GM19240 (cell line): ENCODE results near the gene ARPC4.

Source experiments
- DNase-seq: peaks from one replicate; pipeline ENCODE4 v3.0.0; 2011; ENCODE audit warnings: low spot score; ENCODE audit not compliant: insufficient read length

Gene ARPC4

DNA sequence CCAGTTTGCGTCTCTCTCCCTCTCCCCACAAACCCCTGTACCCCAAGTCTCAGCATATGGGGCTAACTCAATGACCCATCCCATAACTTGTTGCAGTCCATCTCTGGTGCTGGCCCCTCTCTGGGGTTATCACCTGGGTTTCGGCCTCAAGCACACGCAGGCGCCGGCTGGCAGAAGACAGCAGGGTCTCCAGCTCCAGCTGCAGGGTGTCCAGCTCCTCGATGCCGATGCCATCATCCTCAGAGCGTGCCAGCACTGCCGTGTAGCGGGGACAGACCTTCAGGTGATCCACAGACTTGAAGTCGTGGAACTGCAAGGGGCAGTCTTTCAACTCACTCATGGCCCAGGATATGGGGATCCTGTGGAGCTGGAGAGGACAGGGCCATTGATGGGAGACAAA lies 1.8 kb upstream of the ARPC4 start:
- DNase-seq, result no peak

DNA sequence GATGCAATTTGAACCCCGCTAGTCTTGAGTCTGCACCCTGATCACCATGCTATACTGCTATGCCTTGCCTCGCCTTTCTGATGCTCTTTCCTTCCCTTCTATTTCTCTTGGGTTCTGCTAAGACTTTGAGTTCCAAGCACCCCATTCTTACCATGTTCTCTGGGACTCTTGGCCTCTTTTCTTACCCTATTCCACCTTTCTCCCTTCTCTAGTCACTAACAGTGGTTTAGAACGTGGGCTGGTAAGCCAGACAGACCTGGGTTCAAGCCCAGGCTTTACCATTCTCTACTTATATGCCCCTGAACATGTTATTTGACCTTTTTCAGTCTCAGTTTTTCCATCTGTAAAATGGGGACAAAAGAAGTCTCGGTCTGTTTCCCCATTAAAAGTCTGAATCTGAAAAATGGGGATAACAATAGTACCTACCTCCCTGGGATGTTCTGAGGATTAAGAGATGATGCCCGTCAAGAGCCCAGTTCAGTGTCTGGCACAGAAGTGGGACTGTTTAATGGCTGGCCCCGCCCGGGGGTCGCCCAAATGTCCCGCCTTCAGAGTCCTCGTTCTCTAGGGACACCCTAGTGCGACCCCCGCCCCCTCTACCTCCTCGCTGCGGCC lies 985 bp upstream of the ARPC4 start:
- no peak for DNase-seq

DNA sequence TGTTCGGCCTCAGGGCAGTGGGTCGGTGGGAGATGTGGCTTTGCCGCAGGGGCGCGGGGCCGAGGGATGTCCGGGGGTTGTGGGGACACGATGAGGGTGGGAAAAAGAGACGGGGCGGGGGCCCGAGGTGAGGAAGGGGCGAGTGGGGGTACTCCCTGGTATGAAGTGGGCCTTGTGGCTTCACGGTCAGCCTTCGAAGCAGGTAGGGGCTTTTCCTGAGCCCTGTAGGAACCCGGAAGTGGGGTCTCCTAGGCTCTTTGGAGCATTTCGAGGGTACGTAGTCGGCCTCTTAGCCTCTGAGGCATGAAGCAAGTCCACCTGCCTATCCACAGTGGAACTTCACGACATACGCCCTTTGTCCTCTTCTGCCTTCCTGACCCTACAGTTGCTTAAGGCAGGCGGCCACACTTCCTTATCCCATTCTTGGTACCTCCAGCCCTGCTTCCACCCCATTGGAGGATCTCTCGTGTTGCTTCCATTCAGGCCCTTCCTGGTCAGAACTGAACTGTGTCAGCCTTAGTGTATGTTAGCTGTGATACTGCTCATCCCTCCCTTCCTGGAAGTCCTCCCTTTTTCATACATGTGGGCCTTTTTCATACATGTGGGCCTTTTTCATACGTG lies 389 bp downstream of the ARPC4 start:
- DNase-seq, result no peak

DNA sequence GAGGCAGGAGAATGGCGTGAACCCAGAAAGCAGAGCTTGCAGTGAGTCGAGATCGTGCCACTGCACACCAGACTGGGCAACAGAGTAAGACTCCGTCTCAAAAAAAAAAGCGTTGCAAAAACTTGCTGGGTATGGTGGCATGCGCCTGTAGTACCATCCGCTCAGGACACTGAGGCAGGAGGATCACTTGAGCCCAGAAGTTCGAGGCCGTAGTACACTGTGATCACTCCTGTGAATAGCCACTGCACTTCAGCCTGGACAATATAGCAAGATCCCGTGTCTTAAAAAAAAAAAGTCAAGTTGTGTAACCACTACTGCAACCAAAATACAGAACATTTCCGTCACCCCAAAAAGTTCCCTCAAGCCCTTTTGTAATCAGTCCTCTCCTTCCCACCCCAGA lies 1.5 kb downstream of the ARPC4 start:
- DNase-seq, result no peak

DNA sequence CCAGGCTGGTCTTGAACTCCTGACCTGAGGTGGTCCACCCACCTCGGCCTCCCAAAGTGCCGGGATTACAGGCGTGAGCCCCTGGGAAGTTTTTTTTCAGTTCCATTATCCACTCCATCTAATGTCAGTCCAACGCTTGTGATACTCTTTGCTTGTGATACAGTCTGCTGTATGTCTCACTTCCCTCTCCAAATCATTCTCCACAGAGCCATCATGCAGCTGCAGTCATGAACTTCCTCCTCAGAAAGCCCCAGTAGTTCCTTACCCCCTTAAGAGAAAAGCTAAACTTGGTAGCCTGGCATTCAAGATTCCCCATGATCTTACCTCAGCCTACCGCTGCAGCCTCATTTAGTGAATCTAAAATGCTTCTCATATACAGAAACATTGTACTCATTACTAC lies 2.3 kb downstream of the ARPC4 start:
- no peak for DNase-seq

DNA sequence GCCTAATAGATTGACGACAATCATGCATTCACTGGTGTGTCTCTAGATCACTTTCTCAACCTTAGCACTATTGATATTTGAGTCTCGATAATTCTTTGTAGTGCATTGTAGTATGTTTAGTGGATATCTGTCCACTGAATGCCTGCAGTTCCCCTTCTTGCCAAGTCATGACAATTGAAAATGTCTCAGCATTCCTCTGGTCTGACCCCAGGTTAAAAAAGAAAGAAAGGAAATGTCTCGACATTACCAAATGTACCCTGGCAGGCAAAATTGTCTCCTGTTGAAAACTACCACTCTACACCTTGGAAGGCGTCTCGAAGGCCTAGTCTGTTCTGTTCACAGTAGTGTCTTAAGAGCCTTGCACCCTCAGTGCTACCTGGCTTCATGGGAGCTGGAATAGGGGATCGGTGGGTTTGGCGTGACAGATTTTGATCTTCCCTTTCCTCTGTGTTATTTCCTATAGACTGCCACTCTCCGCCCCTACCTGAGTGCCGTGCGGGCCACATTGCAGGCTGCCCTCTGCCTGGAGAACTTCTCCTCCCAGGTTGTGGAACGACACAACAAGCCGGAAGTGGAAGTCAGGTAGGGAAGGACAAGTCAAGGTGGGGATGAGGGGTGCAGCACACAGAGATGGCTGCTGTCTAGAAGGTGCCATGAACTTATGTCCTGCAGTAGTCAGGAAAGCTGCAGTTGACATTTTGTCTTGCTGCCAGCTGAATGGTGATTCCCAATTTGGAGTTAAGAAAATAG lies 4.5 kb downstream of the ARPC4 start:
- DNase-seq, result no peak

DNA sequence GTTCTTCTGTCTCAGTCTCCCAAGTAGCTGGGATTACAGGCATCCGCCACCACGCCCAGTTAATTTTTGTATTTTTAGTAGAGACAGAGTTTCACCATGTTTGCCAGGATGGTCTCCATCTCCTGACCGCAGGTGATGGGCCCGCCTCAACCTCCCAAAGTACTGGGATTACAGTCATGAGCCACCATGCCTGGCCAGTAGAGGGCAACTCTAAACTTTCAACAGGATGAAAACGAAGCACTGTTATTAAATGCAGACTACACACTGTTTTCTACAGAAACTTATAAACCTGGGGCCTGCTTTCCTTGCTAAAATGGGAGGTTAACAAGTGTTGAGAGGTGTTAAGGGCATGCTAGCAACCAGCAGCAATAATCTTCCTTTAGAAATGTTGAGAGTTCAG lies 7.6 kb downstream of the ARPC4 start:
- no peak for DNase-seq

DNA sequence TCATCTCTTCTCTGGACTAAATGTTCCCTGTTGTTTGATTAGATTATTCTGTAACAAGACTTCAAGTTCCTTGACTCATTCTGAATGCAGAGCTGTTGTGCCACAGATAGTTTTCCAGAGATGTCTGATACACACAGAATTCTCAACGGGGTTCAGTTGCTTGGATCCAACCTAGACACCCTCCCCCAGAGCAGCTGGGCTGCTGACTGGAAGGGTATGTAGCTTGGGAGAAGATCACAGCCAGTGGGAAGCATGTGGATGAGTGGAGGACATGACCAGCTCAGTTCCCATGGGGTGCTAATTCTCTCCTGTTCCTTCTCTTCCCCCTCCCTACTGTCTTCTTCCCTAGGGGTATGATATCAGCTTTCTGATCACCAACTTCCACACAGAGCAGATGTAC lies 10.6 kb downstream of the ARPC4 start:
- no peak for DNase-seq

DNA sequence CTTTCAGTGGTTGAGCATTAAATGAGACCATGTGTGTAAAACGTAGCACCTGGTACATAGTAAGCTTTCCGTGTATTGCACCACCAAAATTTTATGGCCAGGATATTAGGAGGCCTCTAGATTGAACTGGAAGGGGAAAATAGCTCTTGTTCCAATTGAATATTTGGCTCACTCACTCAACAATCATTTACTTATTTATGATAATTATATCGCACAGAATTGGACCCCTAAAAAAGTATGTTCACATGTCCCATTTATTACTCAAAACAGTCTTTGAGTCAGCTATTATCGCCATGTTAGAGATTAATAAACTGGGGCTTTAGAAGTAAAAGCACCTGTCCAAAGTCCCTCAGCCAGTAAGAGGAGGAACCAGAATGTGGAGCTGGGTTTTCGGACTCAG lies 12.1 kb downstream of the ARPC4 start:
- no peak for DNase-seq

DNA sequence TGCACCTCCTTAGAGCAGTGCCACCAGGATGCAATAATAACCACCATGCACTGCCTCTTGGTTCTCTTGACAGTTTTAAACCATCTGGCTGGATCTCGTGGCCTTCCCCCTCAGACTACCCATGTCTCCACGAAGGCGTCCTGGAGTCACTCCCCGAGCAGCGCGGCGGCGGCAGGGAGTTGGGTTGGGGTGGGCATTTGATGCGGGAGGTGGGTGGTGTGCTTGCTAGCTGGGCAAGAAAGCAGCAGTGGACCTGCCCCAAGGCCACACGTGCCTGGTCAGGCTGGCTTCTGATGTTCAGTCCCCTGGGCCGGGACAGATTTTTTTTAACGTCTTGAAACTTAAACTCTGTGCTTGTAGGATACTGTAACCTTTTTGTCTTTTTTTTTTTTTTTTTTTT lies 13.3 kb downstream of the ARPC4 start:
- no peak for DNase-seq

DNA sequence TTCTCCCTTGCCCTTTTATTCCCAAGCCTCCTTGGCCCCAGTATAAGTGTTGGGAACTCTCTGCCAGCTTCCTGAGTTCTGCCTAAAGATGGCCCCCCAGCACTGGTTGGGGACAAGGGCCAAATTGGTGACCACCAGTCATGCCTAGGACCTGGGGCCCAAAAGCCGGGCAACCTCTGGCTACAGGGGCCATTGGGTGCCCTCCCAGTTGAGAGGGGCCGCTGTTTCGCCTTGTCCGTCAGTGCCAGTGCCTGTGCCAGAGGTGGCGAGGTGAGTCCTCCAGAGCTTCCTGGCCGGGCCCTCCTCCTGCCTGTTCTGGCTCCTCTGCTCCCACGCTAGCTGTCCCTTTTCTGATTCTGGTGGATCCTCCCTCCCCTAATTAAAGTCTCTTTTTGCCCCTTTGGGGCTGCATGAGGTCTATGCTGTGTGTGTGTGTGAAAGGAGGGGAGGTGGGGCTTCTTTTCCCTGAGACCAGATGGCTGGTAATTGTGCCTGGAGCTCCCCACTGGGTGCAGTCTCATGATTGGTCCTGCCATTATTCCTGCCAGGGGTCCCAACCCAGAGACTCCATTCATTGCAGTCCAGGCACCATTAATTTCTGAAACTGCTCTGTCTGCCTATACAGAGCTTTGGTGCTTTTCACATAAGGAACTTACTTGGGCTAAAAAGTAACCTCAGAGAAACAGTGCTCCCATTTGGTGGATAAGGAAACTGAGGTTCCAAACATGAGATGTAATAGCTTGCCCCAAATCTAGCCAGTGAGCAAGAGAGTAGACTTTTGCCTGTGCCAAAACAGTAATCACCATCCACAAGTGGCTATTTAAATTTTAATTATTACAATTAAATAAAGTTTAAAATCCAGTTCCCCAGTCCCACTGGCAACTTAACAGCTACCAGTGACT lies 14.1 kb downstream of the ARPC4 start:
- DNase-seq, result no peak

DNA sequence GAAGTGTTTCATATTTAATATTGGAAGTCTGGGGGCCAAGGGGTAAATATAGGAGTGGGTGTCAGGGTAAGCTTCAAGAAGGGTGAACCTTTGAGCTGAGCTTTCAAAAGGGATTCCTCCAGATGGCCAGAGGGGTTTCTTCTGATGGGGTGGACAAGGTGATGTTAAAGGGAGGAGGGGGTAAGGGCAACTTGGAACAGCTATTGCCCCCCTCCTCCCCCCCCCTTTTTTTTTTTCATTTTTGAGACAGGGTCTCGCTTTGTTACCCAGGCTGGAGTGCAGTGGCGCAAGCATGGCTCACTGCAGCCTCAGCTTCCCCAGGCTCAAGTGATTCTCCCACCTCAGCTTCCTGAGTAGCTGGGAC lies 15.1 kb downstream of the ARPC4 start:
- no peak for DNase-seq

DNA sequence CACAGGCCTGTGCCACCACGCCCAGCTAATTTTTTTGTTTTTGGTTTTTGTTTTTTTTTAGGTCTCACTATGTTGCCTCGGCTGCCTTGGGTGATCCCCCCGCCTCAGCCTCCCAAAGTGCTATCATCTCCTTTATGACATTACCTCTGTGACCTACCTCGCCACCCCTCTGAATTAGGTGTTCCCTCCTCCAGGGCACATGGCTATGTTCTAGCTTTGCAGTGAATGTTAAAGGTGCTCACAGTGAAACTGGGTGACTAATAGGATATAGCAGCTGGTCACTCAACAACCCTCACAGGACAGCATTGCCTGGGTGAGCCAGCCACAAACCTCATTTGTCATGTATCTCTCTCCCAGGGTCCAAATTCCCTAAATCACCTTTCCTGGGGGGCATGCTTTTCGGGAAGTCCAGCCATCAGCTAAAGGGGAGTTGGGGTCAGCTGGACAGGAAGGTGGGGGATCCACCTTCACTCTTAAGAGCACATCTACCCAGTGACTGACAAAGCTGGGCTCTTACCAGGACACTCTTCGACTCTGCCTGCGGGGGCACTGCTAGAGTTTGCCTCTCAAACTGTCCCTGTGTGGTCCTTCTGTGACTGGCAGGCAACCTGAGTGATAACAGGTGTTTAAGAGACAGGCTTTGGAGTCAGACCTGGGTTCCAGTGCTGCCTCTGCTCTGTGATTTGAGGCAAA lies 15.6 kb downstream of the ARPC4 start:
- peak; percentile 38 for DNase-seq

DNA sequence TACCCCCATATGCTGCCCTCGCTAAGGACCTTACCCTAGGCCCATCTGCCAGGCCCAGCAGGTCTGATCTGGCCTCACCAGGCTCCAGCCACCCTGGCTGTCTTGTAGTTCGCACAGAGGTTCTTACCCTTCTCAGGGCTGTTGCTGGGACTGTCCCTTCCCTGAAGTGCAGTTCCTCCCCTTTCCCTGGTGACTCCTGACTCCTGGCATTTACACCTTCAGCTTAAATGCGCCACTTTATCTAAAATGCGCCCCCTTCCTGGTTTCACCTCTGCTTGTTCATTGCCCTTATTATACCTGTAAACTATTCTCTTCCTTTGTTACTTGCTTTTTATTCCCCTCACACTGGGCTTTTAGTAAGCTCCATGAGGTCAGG lies 16.3 kb downstream of the ARPC4 start:
- DNase-seq, result no peak

DNA sequence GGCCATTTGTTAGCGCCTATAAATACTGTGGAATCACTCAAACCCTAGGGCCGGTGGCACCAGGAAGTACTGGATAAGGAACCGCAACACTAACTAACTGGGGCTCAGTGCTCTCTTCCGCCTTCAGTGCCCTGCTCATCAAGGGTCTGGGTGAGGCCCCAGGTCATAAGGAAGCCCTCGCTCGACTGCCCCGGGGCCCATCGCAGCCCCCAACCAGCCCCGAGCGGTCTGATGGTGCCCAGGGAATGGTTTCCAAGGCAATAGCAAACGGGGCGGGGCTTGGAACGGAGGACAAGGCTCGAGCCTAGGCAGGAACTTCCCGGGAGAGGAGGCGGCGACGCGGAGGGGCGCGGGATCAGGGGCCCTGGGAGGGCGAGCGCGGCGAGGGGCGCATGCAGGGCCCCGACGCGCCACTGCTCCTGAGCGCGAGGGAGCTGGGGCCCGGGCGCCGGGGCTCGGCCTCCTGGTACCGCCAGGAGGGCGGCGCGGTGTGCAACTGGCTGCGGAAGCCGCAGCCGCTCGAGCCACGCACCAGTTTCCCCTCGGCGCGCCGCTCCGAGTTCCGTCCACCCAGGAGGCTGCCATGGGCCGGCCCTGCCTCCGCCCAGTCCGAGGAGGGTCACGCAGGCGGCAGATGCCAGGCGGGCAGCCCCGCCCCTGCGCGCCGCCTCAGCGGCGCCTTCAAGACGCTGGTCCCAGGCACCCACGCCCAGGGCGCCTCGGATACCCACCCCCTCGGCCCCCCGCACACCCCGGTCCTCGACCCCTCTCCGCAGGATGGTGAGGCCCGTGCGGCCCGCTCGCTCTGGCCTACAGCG lies 16.9 kb downstream of the ARPC4 start, which contains the start of gene TTLL3:
TTLL3 (plus strand) TSS at position 648 of the 818 bp plus-strand sequence. CDS start 400 bp downstream, outside the sequence.
- DNase-seq, result peak; percentile 39

DNA sequence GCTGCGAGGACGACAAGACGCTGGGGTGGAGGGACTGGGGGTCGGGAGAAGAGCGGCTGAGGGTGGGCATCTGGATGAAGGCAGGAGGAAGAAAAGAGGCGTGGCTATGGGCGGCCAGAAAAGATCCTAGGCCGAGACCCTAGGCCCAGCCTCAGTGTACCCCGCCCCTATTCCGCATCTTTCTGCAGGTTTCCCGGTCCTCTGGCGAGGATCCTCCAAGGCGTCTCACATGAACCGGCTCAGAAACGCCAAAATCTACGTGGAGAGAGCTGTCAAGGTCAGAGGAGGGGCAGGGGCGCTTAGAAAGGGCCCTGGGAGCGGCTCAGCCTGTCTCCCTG lies 17.5 kb downstream of the ARPC4 start:
- DNase-seq, result no peak

DNA sequence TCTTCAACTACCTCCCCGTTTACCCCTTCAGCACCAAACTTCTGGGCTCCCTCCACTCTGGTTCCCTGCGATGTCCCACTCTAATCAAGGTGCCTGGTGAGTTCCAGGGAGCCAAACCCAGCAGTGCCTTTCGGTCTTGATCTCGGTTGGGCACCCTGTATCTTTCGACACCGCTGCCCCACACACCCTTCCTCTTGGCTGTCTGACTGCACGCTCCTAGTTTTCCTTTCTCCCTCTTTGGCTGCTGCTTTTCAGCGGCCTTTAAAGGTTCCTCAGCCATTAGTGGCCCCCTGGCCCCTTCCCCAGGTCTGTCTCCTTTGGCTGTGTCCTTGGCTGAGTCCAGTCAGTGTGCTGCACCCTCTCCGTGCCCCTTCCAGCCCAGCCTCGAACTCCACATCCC lies 18.0 kb downstream of the ARPC4 start:
- no peak for DNase-seq

DNA sequence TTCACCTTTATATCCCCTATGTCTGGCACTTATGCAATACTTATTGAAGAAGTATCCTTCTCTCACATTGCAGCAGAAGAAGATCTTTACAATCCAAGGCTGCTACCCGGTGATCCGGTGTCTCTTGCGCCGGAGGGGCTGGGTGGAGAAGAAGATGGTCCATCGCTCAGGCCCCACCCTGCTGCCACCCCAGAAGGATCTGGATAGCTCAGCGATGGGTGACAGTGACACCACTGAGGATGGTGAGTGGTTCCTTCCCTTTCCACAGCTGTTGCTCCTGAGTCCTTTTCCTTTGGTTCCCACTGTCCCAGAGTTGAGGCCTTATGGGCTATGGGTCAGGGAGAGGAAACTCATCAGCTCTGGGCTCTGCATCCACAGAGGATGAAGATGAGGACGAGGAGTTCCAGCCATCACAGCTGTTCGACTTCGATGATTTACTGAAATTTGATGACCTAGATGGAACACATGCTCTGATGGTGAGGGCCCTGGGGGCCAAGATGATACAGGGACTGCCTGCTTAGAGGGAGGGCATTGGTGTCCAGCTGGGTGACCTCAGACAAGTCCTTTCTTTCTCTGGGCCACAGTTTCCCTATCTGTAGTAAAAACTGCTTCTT lies 20.1 kb downstream of the ARPC4 start:
- no peak for DNase-seq

DNA sequence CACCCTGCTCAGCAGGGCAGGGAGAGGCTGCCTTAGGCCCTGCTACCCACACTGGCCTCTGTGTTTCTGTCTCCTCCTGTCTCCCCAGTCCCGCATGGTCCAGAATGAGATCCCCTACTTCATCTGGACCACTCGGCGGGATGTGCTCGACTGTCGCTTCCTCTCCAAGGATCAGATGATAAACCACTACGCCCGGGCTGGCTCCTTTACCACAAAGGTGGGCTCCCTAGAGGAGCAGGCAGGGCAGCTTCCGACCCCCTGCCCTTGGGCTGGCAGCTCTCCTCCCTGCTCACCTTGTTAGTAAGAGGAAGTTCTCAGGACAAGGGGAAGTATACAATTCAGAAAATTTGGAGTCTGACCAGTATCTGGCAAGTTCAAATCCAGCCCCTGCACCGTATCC lies 23.1 kb downstream of the ARPC4 start:
- DNase-seq, result no peak

DNA sequence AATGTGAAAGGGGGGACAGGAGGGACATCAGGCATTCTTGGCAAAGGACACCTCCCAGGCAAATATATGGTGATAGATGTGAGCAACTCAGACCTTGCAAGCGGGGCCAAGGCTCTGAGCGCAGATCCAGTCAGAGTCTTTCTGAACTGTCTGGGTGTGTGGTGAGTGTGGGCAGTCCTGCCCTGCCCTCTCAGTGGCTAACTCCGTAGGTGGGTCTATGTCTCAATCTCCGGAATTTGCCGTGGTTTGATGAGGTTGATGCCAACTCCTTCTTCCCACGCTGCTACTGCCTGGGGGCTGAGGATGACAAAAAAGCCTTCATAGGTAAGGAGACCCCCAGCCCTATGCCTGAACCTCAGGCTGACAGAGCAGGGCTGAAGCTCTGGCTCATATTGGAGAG lies 24.6 kb downstream of the ARPC4 start:
- DNase-seq, result no peak
